ENCODE measurements around the gene LTA4H. TPM values are rescaled to one million over a fixed set of nuclear protein-coding genes. Genes with fewer than 3 reads are reported as not detected.
A peak's percentile ranks its signal among the peaks of the same experiment; 100 is the strongest.

LTA4H gene
- polyA plus RNA-seq, 1 donor (not counting 4 experiments of a cell fraction or from before 2014, with no cell fraction given), result 183 TPM

DNA sequence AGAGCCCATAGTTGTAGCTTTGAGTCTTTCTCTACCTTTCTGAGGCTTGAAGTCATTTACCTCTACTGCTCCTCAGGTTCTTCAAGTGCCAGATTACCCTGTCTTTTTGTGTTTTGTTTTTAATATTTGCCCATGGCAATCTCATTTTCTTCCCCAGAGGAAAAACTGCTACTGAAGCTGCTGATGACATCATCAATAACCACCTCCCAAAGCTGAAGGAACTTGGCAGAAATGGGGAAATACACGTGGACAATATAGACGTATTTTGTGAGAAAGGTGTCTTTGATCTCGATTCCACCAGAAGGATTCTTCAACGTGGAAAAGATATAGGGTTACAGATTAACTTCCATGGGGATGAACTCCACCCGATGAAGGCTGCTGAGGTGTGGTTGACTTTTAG, 75.1 kb downstream of the LTA4H start:
- H3K27ac ChIP-seq (ENCODE audit: control insufficient read depth, insufficient read depth, low read length), result no peak overlapping the region
- no peaks in the 10 kb centered on the region for H3K9me3 ChIP-seq (ENCODE audit: control insufficient read depth, low read depth, low read length)
- H3K4me2 ChIP-seq (ENCODE audit: control insufficient read depth, extremely low read depth, insufficient read depth, low read depth, low read length), result peak overlapping the region; percentile 38
- H3K79me2 ChIP-seq (ENCODE audit: control insufficient read depth, insufficient read depth, low read length), result no peaks in the 10 kb centered on the region
- no peaks in the 10 kb centered on the region for H3K4me1 ChIP-seq (ENCODE audit: control insufficient read depth, extremely low read depth, insufficient read depth, low read length)
- TF ChIP-seq, protein P1, sequence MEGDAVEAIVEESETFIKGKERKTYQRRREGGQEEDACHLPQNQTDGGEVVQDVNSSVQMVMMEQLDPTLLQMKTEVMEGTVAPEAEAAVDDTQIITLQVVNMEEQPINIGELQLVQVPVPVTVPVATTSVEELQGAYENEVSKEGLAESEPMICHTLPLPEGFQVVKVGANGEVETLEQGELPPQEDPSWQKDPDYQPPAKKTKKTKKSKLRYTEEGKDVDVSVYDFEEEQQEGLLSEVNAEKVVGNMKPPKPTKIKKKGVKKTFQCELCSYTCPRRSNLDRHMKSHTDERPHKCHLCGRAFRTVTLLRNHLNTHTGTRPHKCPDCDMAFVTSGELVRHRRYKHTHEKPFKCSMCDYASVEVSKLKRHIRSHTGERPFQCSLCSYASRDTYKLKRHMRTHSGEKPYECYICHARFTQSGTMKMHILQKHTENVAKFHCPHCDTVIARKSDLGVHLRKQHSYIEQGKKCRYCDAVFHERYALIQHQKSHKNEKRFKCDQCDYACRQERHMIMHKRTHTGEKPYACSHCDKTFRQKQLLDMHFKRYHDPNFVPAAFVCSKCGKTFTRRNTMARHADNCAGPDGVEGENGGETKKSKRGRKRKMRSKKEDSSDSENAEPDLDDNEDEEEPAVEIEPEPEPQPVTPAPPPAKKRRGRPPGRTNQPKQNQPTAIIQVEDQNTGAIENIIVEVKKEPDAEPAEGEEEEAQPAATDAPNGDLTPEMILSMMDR (optimal IDR thresholded peaks at IDR 0.05 in 1 of 3, IDR thresholded peaks at IDR 0.05 in 1 of 3, conservative IDR thresholded peaks at IDR 0.05 in 1 of 3; ENCODE audit: extremely low read depth in 1 of 3, insufficient read depth in 2 of 3, low read length in 3 of 3), result no peak
- no peak for TF ChIP-seq EZH2 (IDR thresholded peaks at IDR 0.05; ENCODE audit: low read length)
- no peaks in the 10 kb centered on the region for H3K27me3 ChIP-seq (ENCODE audit: control insufficient read depth, extremely low read depth, insufficient read depth, low read length)
- DNase-seq (ENCODE audit: low read depth, low spot score) (no peak), FAIRE-seq (no peak)
- H3K36me3 ChIP-seq (ENCODE audit: control insufficient read depth in 2 of 2, extremely low read depth in 1 of 2, insufficient read depth in 2 of 2, low read length in 2 of 2), result no peaks in the 10 kb centered on the region
- no peaks in the 10 kb centered on the region for H4K20me1 ChIP-seq (ENCODE audit: control insufficient read depth, extremely low read depth, insufficient read depth, low read length)
- no peak overlapping the region for H3K4me3 ChIP-seq (ENCODE audit: control insufficient read depth in 2 of 3, extremely low read depth in 1 of 3, insufficient read depth in 2 of 3, low read depth in 1 of 3, low read length in 3 of 3)
- no peaks in the 10 kb centered on the region for H3K9me1 ChIP-seq (ENCODE audit: control insufficient read depth, extremely low read depth, insufficient read depth, low read length)
- dilution Hi-C loops (cut with MboI; ENCODE audit: extremely low pct_ligation_motif_present, low sequenced_read_pairs), result no loop called here
- H2AFZ ChIP-seq (ENCODE audit: control insufficient read depth, low read length), result no peak overlapping the region
- no peak overlapping the region for H3K9ac ChIP-seq (ENCODE audit: control insufficient read depth, extremely low read depth, insufficient read depth, low read length)

- no peak for FAIRE-seq
- Histone ChIP-seq H3K36me3 (ENCODE audit: control insufficient read depth in 2 of 2, extremely low read depth in 1 of 2, insufficient read depth in 2 of 2, low read length in 2 of 2) (no peaks in the 10 kb centered on the region), H3K9me1 (ENCODE audit: control insufficient read depth, extremely low read depth, insufficient read depth, low read length) (no peaks in the 10 kb centered on the region), H3K79me2 (ENCODE audit: control insufficient read depth, insufficient read depth, low read length) (no peaks in the 10 kb centered on the region), H3K4me3 (ENCODE audit: control insufficient read depth in 2 of 3, extremely low read depth in 1 of 3, insufficient read depth in 2 of 3, low read depth in 1 of 3, low read length in 3 of 3) (no peak overlapping the region), H3K27me3 (ENCODE audit: control insufficient read depth, extremely low read depth, insufficient read depth, low read length) (no peaks in the 10 kb centered on the region), H4K20me1 (ENCODE audit: control insufficient read depth, extremely low read depth, insufficient read depth, low read length) (no peaks in the 10 kb centered on the region), H3K9me3 (ENCODE audit: control insufficient read depth, low read depth, low read length) (no peaks in the 10 kb centered on the region), H2AFZ (ENCODE audit: control insufficient read depth, low read length) (no peak overlapping the region), H3K4me2 (ENCODE audit: control insufficient read depth, extremely low read depth, insufficient read depth, low read depth, low read length) (no peak overlapping the region), H3K9ac (ENCODE audit: control insufficient read depth, extremely low read depth, insufficient read depth, low read length) (no peak overlapping the region), H3K27ac (ENCODE audit: control insufficient read depth, insufficient read depth, low read length) (no peak overlapping the region), H3K4me1 (ENCODE audit: control insufficient read depth, extremely low read depth, insufficient read depth, low read length) (no peaks in the 10 kb centered on the region)
- DNase-seq (ENCODE audit: low read depth, low spot score), result no peak
- TF ChIP-seq, protein P1 (optimal IDR thresholded peaks at IDR 0.05 in 1 of 3, IDR thresholded peaks at IDR 0.05 in 1 of 3, conservative IDR thresholded peaks at IDR 0.05 in 1 of 3; ENCODE audit: extremely low read depth in 1 of 3, insufficient read depth in 2 of 3, low read length in 3 of 3), result no peak
- TF ChIP-seq EZH2 (IDR thresholded peaks at IDR 0.05; ENCODE audit: low read length), result no peak
- dilution Hi-C loops (cut with MboI; ENCODE audit: extremely low pct_ligation_motif_present, low sequenced_read_pairs), result no loop called here
Observed at GRCh38 chr12:95959107-95959506, 76.3 kb downstream of the LTA4H start.
